Left lobe of liver (tissue), 2 donors: ENCODE data around the gene RHCG. TPM values are rescaled to one million over a fixed set of nuclear protein-coding genes. Genes with fewer than 3 reads are reported as not detected.

Source experiments
- ATAC-seq: fragments of 200-7000 bp; cut with Tn5 transposase; one replicate; pipeline ENCODE4 v1.9.1; 2020; ENCODE audit warnings: mild to moderate bottlenecking, moderate library complexity
- DNase-seq: peaks from one replicate; pipeline ENCODE4 v3.0.0-alpha.2; 2020; ENCODE audit warnings: low spot score
- total RNA-seq: library from RNA; stranded (reverse); gene quantifications from one replicate; pipeline ENCODE4 v1.2.1, GENCODE V29; 2021
- donor health status: DM: no; HTN: no; CAD: no; lungs with moderate emphysema.
- donor health status: DM: no; HTN: yes; CAD: no.

Gene RHCG
- total RNA-seq, 1 donor from 2014 or later: 0.15 TPM

DNA sequence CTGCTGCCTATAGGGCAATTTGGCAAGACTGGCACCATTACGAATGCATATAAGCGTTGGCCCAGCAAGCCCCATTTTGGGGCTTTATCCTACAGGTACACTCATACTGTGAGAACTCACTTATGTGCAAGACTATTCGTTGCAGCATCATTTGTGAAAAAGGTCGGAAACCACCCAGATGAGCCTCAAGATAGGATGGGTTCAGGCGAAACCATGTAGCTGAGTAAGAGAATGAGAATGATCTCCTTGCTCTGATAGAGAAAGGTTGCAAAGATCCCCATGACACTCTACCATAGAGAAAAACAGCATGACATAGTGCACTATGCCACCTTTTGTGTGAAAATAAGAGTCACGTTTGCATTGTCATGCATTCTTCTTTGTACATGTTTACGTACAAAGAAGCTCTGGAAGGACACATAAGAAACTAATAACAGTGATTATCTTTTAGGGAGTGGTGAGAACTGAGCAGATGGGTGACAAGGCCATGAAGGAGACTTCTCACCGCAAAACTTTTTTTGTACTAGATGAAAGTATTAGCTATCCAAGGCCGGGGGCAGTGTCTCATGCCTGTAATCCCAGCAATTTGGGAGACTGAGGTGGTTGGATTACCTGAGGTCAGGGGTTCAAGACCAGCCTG lies 50.0 kb downstream of the RHCG start:
- DNase-seq (no peak), ATAC-seq (no peak)

DNA sequence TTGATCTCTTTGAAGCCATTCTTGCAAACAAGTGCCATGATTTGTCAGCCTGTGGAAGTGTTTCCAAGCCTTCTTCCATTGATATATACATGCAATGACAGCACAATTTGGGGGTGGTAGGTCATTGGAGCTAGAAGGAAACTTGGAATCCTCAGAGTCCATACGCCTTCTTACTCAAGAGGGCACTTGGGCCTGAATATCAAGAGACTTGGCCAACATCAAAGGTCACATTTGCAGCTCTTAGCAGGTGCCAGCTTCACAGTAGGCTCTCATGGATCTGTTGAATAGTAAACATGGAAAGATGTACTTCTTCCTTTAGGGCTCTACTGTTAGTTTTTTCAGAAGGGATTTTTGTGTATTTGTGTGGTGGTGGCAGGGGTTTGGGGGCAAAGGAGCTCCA lies 50.9 kb downstream of the RHCG start:
- ATAC-seq (no peak), DNase-seq (no peak)

GRCh38 chr15:89444241-89445225 lies 51.9 kb downstream of the RHCG start:
- no peak for DNase-seq
- no peak for ATAC-seq

DNA sequence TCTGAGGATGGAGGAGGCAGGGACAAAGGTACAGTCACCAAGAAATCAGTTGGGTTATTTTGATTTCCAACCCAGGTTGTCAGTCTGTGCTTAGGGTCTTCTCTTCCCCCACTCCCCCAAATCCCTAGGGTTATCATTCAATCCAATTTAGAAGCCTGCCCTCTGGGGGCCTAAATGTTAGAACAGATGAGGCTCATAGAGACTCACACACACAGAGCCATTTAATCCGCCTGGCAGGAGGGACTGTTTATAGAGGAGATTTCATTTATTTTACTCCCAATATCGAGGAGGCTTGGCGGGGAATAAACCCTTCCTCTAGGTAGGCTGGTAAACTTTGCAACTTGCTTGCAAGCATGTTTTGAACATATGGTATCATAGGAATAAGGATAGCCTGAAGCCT lies 52.8 kb downstream of the RHCG start:
- ATAC-seq (no peak), DNase-seq (no peak)

- peak; percentile 93 for ATAC-seq
- peak; percentile 67 for DNase-seq
Measured at GRCh38 chr15:89442671-89443307, 53.6 kb downstream of the RHCG start.

GRCh38 chr15:89442155-89442554 lies 54.2 kb downstream of the RHCG start:
- DNase-seq (no peak), ATAC-seq (no peak)

- ATAC-seq: peak; percentile 28
Measured at GRCh38 chr15:89441295-89441812, 55.0 kb downstream of the RHCG start.

GRCh38 chr15:89439764-89440163 lies 56.6 kb downstream of the RHCG start:
- DNase-seq (no peak), ATAC-seq (no peak)

More at GRCh38 chr15:89441295-89441812, 55.0 kb downstream of the RHCG start:
- DNase-seq: no peak

DNA sequence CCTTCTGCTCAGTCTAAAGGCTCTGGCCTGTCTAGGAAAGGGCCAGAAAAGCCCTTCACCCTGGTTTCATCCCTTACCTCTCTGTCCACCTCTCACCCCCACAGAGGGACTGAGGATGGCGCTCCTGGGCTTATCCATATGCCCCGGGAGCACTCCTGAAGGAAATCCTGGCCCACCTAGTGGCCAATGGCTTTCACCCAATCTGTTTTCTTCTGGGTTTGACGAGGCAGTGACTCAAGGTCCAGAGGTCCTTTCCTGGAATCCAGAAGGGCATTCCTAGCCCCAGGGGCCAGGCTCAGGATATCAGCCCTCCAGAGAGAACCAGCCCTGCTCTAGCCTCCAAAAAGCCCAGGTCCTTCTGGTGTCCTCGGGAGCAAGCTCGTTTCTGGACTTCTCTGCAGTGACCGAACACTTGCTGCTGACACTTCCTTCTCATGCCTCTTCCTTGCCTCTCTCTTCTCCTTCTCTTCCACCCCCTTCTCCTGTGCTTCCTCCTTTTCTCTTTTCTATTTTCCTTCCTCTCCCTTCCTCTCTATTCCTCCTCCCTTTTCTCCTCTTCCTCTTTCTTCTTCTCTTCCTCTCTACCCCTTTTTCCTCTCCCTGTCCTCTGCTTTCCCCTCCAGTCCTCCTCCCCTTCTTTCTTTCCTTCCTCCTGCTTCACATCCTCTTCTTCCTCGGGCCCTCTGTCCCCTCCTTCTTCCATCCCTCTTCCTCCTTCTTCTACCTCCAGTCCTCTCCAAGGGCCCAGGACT lies 59.6 kb downstream of the RHCG start:
- ATAC-seq (no peak), DNase-seq (no peak)

GRCh38 chr15:89435362-89435761 lies 61.0 kb downstream of the RHCG start:
- no peak for ATAC-seq
- no peak for DNase-seq

DNA sequence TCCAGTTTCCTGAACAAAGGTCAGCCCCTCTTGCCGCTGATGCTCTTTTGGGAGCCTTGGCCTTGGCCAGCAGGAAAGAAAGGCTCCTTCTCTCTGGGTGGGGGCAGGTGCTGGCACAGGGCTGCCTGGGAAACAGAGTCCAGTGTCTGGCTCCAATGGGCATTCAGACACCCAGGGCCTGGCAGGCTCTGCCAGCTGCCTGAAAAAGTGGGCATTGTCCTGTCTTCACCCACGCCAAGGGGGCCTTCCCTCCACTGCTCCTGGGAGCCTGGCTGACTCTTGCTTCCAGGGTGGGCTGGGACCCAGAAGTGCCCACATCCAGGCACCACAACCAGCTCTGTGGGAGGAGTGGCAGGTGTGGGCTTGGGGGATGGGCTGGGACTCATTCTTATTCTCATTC lies 62.7 kb downstream of the RHCG start:
- DNase-seq (no peak), ATAC-seq (no peak)

DNA sequence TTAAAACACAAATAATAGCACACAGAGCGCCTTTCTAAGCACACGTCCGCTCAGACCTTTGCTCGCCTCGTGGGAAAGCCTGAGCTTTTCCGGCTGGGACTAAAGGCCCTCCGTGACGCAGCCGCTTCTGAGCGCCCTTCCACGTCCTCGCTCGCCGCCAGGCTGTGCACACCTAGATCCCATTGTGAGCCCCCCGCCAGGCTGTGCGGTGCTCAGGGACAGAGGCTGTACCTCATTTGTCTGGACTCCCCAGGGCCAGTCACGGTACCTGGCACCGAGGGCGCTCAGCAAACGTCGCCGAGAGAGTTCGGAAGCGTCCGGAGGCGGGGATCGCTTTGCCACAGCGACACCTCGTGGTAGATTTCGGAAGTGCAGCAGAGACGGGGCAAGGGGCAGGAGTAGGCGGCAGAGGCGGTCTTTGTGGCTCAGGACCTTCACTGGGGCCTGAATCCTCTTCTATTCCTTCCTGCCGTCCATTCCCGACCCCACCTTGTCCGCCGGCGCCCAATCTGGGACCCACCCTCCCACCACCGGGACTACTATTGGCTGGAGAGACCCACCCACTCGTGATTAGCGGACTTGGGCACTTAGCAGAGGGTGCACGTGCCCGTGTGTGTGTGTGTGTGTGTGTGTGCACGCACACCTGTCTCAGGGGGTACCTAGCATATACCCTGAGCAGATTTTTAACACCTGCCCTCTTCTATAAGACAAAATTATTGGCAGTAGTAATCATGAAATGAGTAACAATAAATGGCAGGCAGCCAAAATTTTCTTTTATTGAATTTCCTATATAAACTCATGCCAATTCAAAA lies 65.6 kb downstream of the RHCG start:
- DNase-seq: peak; percentile 89
- ATAC-seq: peak; percentile 99

DNA sequence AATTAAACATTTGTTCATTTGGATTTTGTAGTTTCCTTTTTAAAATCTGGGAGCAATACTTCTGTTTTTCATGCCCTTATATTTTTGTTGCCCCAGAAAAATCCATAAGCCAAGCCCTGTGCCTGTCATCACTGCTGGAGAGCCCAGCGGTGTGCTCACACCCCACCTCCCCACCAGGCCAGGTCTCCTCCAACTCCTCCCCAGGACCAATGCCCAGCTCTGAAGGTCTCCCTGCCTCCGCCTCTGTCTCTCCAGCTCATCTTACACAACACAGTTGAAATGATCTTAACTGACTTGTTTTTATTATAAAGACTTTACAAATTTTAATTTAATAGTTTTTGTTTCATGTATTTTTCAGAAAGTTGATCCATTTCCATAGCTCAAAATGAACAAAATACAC lies 66.4 kb downstream of the RHCG start:
- DNase-seq (no peak), ATAC-seq (no peak)

DNA sequence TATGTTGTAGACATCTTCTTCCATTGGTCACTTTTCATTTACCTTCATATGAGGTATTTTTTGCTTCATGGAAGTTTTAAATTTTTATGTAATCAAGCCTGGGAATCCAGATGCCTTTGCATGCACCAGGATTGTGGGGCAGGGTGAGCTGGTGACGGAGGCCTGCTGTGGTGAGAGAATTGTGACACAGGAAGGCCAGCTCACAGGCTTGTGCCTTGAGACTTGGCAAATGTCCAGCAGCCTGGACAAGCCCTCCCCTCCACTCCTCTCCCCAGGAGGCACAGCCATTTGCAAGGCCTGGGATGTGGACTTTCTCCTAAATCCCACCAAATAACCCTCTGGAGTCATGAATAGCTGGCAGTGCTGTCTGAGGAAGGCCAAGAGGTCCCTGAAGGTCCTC lies 67.4 kb downstream of the RHCG start:
- ATAC-seq: no peak
- DNase-seq: no peak

GRCh38 chr15:89428246-89428645 lies 68.1 kb downstream of the RHCG start:
- no peak for DNase-seq
- ATAC-seq: no peak

DNA sequence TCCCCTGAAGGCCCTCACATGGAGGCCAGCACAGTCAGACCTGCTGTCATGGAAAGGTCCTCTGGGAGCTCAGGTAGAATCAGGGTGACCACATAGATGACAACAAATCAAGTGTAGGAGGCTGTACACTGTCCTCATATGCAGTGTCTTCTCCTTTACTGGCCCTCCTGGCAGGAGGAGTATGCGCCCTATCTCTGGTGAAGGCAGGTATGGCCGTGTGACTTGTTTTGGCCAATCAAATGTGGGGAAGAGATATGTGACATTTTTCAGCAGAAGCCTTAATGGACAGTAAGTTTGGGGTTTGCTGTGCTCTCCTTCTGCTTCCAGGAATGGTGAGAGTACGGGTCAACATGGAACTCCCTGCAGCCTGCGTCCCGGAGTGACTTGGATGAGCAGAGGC lies 69.9 kb downstream of the RHCG start:
- ATAC-seq (no peak), DNase-seq (no peak)

DNA sequence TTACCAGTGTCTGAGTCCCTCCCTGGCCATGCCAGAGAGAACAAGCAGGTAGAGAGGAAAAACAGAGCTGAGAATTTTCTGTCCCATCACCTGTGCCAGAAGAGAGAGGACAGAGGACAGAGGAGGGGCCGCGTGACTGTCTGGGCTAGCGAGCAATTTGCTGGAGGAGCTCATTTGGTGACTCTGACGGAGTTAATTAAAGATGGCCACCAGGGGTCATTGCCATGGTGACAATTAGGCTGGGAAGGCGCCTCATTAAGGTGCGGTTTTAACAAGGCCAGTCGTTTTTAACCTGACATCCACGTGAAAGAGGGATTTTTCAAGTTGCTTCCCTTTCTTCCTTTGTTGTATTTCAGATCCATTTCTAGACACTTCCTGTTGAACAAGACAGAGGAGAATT lies 72.4 kb downstream of the RHCG start:
- DNase-seq (no peak), ATAC-seq (no peak)
